HEK293 (cell line): Measurements from ENCODE around the gene ADM.

Experiments
- CTCF ChIA-PET: fragments of 350-600 bp; formaldehyde crosslinking; extraction: SDS; loops from one replicate; lab custom pipeline; 2021; ENCODE audit warnings: antibody characterized with exemption; lab: Yijun Ruan, JAX
- POLR2A ChIA-PET: fragments of 300-600 bp; formaldehyde crosslinking; extraction: SDS; loops from one replicate; lab custom pipeline; 2020; ENCODE audit warnings: antibody characterized with exemption, inconsistent platforms; lab: Yijun Ruan, JAX
- H3K27ac ChIP-seq: fragments of 200-500 bp; sonication (Bioruptor generic); 2 replicates; pipeline ENCODE4 v1.5.1; 2014; ENCODE audit warnings: low read depth, low read length, control low read depth, inconsistent platforms; ENCODE audit errors: extremely low read depth
- H3K36me3 ChIP-seq, 2 experiments: fragments of 200-500 bp in 1 of 2; sonication (Bioruptor generic) in 1 of 2; 1 replicate in 1 of 2; 2 replicates in 1 of 2; pipeline ENCODE4 v1.5.1; 2014 to 2017; ENCODE audit warnings: inconsistent platforms in 2 of 2, low read length in 2 of 2; ENCODE audit not compliant: control insufficient read depth in 2 of 2, insufficient read depth in 1 of 2
- H3K4me1 ChIP-seq: fragments of 200-500 bp; sonication (Bioruptor generic); 2 replicates; pipeline ENCODE4 v1.5.1; 2014; ENCODE audit warnings: mild to moderate bottlenecking, low read length, inconsistent platforms; ENCODE audit not compliant: control insufficient read depth, insufficient read depth
- H3K4me3 ChIP-seq: 2 replicates; pipeline ENCODE4 v1.5.1; 2011; ENCODE audit warnings: low read depth, mild to moderate bottlenecking, control low read depth, low read length, moderate library complexity
- H3K9me3 ChIP-seq: fragments of 200-500 bp; sonication (Bioruptor generic); 2 replicates; pipeline ENCODE4 v1.5.1; 2014; ENCODE audit warnings: low read depth, low read length, inconsistent platforms; ENCODE audit not compliant: control insufficient read depth, insufficient read depth
- GFI1B ChIP-seq: fragments of 450-650 bp; formaldehyde crosslinking; IDR thresholded peaks from 2 replicates; pipeline ENCODE4 v1.5.1; 2016; ENCODE audit warnings: missing biosample characterization, missing genetic modification characterization
- GLIS1 ChIP-seq: fragments of 450-650 bp; formaldehyde crosslinking; IDR thresholded peaks from 2 replicates; pipeline ENCODE4 v1.5.1; 2016; ENCODE audit warnings: missing biosample characterization, missing genetic modification characterization
- IKZF3 ChIP-seq: fragments of 450-650 bp; IDR thresholded peaks from 2 replicates; pipeline ENCODE4 v1.5.0; 2018; ENCODE audit warnings: missing biosample characterization, mild to moderate bottlenecking, missing genetic modification characterization, moderate library complexity
- KLF10 ChIP-seq: fragments of 450-650 bp; IDR thresholded peaks from 2 replicates; pipeline ENCODE4 v1.5.1; 2018; ENCODE audit warnings: missing biosample characterization, mild to moderate bottlenecking, missing genetic modification characterization
- PATZ1 ChIP-seq: fragments of 450-650 bp; formaldehyde crosslinking; IDR thresholded peaks from 2 replicates; pipeline ENCODE4 v1.5.1; 2016; ENCODE audit warnings: missing biosample characterization, missing genetic modification characterization
- PRDM10 ChIP-seq: fragments of 450-650 bp; formaldehyde crosslinking; IDR thresholded peaks from 2 replicates; pipeline ENCODE4 v1.5.1; 2016; ENCODE audit warnings: missing biosample characterization, missing genetic modification characterization
- SP3 ChIP-seq: fragments of 450-650 bp; formaldehyde crosslinking; IDR thresholded peaks from 2 replicates; pipeline ENCODE4 v1.5.1; 2016; ENCODE audit warnings: missing biosample characterization, missing genetic modification characterization
- SP7 ChIP-seq: fragments of 450-650 bp; formaldehyde crosslinking; IDR thresholded peaks from 2 replicates; pipeline ENCODE4 v1.5.1; 2016; ENCODE audit warnings: missing biosample characterization, missing genetic modification characterization
- WT1 ChIP-seq: fragments of 450-650 bp; formaldehyde crosslinking; IDR thresholded peaks from 2 replicates; pipeline ENCODE4 v1.5.1; 2016; ENCODE audit warnings: missing biosample characterization, missing genetic modification characterization
- YY1 ChIP-seq: fragments of 450-650 bp; formaldehyde crosslinking; IDR thresholded peaks from 2 replicates; pipeline ENCODE4 v1.5.1; 2018; ENCODE audit warnings: missing biosample characterization, missing genetic modification characterization
- ZBTB20 ChIP-seq: fragments of 450-650 bp; formaldehyde crosslinking; IDR thresholded peaks from 2 replicates; pipeline ENCODE4 v1.5.1; 2016; ENCODE audit warnings: missing biosample characterization, missing genetic modification characterization
- ZBTB26 ChIP-seq: fragments of 450-650 bp; formaldehyde crosslinking; optimal IDR thresholded peaks from 2 replicates; pipeline ENCODE3; 2016; ENCODE audit warnings: missing biosample characterization, mild to moderate bottlenecking, missing genetic modification characterization
- ZBTB48 ChIP-seq: fragments of 450-650 bp; formaldehyde crosslinking; IDR thresholded peaks from 2 replicates; pipeline ENCODE4 v1.5.1; 2016; ENCODE audit warnings: missing biosample characterization, missing genetic modification characterization
- ZBTB8A ChIP-seq: fragments of 450-650 bp; formaldehyde crosslinking; IDR thresholded peaks from 2 replicates; pipeline ENCODE4 v1.5.1; 2016; ENCODE audit warnings: missing biosample characterization, missing genetic modification characterization
- ZEB2 ChIP-seq: fragments of 450-650 bp; formaldehyde crosslinking; IDR thresholded peaks from 2 replicates; pipeline ENCODE4 v1.5.1; 2016; ENCODE audit warnings: missing biosample characterization, missing genetic modification characterization
- ZFHX2 ChIP-seq: fragments of 450-650 bp; formaldehyde crosslinking; conservative IDR thresholded peaks from 2 replicates; pipeline ENCODE4 v1.5.1; 2016; ENCODE audit warnings: missing biosample characterization, missing genetic modification characterization
- ZFP37 ChIP-seq: fragments of 450-650 bp; formaldehyde crosslinking; IDR thresholded peaks from 2 replicates; pipeline ENCODE4 v1.5.1; 2016; ENCODE audit warnings: missing biosample characterization, missing genetic modification characterization
- ZIC2 ChIP-seq: fragments of 450-650 bp; formaldehyde crosslinking; IDR thresholded peaks from 2 replicates; pipeline ENCODE4 v1.5.1; 2016; ENCODE audit warnings: missing biosample characterization, missing genetic modification characterization
- ZNF133 ChIP-seq: fragments of 450-650 bp; formaldehyde crosslinking; IDR thresholded peaks from 2 replicates; pipeline ENCODE4 v1.5.1; 2016; ENCODE audit warnings: missing biosample characterization, missing genetic modification characterization
- ZNF174 ChIP-seq: fragments of 450-650 bp; formaldehyde crosslinking; IDR thresholded peaks from 2 replicates; pipeline ENCODE4 v1.5.0; 2017; ENCODE audit warnings: missing biosample characterization, mild to moderate bottlenecking, missing genetic modification characterization
- ZNF335 ChIP-seq: fragments of 450-650 bp; formaldehyde crosslinking; conservative IDR thresholded peaks from 2 replicates; pipeline ENCODE4 v1.5.1; 2016; ENCODE audit warnings: missing biosample characterization, missing genetic modification characterization
- ZNF366 ChIP-seq: fragments of 450-650 bp; formaldehyde crosslinking; conservative IDR thresholded peaks from 2 replicates; pipeline ENCODE4 v1.5.1; 2016; ENCODE audit warnings: missing biosample characterization, missing genetic modification characterization
- ZNF404 ChIP-seq: fragments of 450-650 bp; formaldehyde crosslinking; IDR thresholded peaks from 2 replicates; pipeline ENCODE4 v1.5.1; 2017; ENCODE audit warnings: missing biosample characterization, missing genetic modification characterization
- ZNF48 ChIP-seq: fragments of 450-650 bp; formaldehyde crosslinking; IDR thresholded peaks from 2 replicates; pipeline ENCODE4 v1.5.1; 2016; ENCODE audit warnings: missing biosample characterization, missing genetic modification characterization
- ZNF501 ChIP-seq: fragments of 450-650 bp; formaldehyde crosslinking; IDR thresholded peaks from 2 replicates; pipeline ENCODE4 v1.5.1; 2016; ENCODE audit warnings: missing biosample characterization, missing genetic modification characterization
- ZNF529 ChIP-seq: fragments of 450-650 bp; formaldehyde crosslinking; IDR thresholded peaks from 2 replicates; pipeline ENCODE4 v1.5.1; 2017; ENCODE audit warnings: missing genetic modification characterization, missing biosample characterization; ENCODE audit not compliant: insufficient replicate concordance
- ZNF544 ChIP-seq: fragments of 450-650 bp; formaldehyde crosslinking; IDR thresholded peaks from 2 replicates; pipeline ENCODE4 v1.5.0; 2017; ENCODE audit warnings: missing biosample characterization, missing genetic modification characterization
- ZNF658 ChIP-seq: fragments of 450-650 bp; formaldehyde crosslinking; IDR thresholded peaks from 2 replicates; pipeline ENCODE4; 2016; ENCODE audit warnings: missing biosample characterization, missing genetic modification characterization
- ZNF707 ChIP-seq: fragments of 450-650 bp; formaldehyde crosslinking; IDR thresholded peaks from 2 replicates; pipeline ENCODE4 v1.5.1; 2016; ENCODE audit warnings: missing biosample characterization, missing genetic modification characterization
- ZNF747 ChIP-seq: fragments of 450-650 bp; formaldehyde crosslinking; IDR thresholded peaks from 2 replicates; pipeline ENCODE4 v1.5.1; 2016; ENCODE audit warnings: missing biosample characterization, missing genetic modification characterization

The ADM gene

GRCh38 chr11:10293423-10294289, 11.2 kb upstream of the ADM start, which contains the start of gene SBF2 (continued):
- TF ChIP-seq ZNF544 (tag by site-specific recombination) (no peak), ZNF707 (tag by site-specific recombination) (no peak), ZFP37 (tag by site-specific recombination) (0 out of 2 replicates have a peak, but pooled peaks have one; percentile 39), ZNF658 (tag by site-specific recombination) (no peak), ZBTB48 (tag by site-specific recombination) (peak; percentile 38; the same call in 1 of the 2 replicates), KLF10 (tag by site-specific recombination) (0 out of 2 replicates have a peak, but pooled peaks have one; percentile 28), ZBTB20 (tag by site-specific recombination) (peak; percentile 66; the same call in 1 of the 2 replicates), ZNF48 (no peak), ZNF747 (tag by site-specific recombination) (no peak), ZBTB8A (tag by site-specific recombination) (peak; percentile 74)

GRCh38 chr11:10294290-10294953, 10.5 kb upstream of the ADM start:
- no peaks in the 10 kb centered on the region for H3K4me1 ChIP-seq
- H3K27ac ChIP-seq, result peak overlapping the region; percentile 79
- CTCF ChIA-PET, result no interaction called here
- H3K4me3 ChIP-seq, result peak overlapping the region; percentile 75
- POLR2A ChIA-PET, result interaction anchor here (3.1 kb wide), 1 partner anchor 11 kb away, joined by 35 read pairs; the partner anchor contains the start of gene ADM
- peaks cover 0 to 7% of the 10 kb centered on the region in 2 experiments; a peak in 1 of 3 replicates for H3K36me3 ChIP-seq
- H3K9me3 ChIP-seq, result no peaks in the 10 kb centered on the region
- TF ChIP-seq GFI1B (tag by site-specific recombination), result no peak
- peak; percentile 31; the same call in 1 of the 2 replicates for TF ChIP-seq ZNF501 (tag by site-specific recombination)
- TF ChIP-seq ZNF366, result peak; percentile 77
- 0 out of 2 replicates have a peak, but pooled peaks have one; percentile 28 for TF ChIP-seq SP7 (tag by site-specific recombination)
- peak; percentile 41; the same call in 1 of the 2 replicates for TF ChIP-seq SP3
- TF ChIP-seq ZEB2 (tag by site-specific recombination), result peak; percentile 33; the same call in 1 of the 2 replicates
- TF ChIP-seq ZIC2, result peak; percentile 36
- TF ChIP-seq PRDM10, result peak; percentile 84
- no peak for TF ChIP-seq ZNF174 (tag by site-specific recombination)
- TF ChIP-seq YY1 (tag by site-specific recombination), result no peak
- peak; percentile 39; the same call in 1 of the 2 replicates for TF ChIP-seq KLF10 (tag by site-specific recombination)
- TF ChIP-seq PATZ1 (tag by site-specific recombination), result peak; percentile 51
- no peak for TF ChIP-seq ZNF404 (tag by site-specific recombination)
- peak; percentile 73 for TF ChIP-seq ZNF335 (tag by site-specific recombination)
- TF ChIP-seq ZBTB26, result peak; percentile 58
- TF ChIP-seq ZNF133, result no peak
- peak; percentile 61 for TF ChIP-seq IKZF3 (tag by site-specific recombination)
- no peak for TF ChIP-seq ZNF529
- TF ChIP-seq ZFHX2, result peak; percentile 89
- TF ChIP-seq ZBTB8A (tag by site-specific recombination), result peak; percentile 61
- peak; percentile 40 for TF ChIP-seq GLIS1 (tag by site-specific recombination)
- TF ChIP-seq WT1 (tag by site-specific recombination), result peak; percentile 67
